ENCODE results near the gene CYTL1. TPM values are rescaled to one million over a fixed set of nuclear protein-coding genes. Genes with fewer than 3 reads are reported as not detected.
A peak's percentile ranks its signal among the peaks of the same experiment; 100 is the strongest.

CYTL1 gene
- total and polyA plus RNA-seq, 9 of the 15 experiments (the other 6 are each of a cell fraction or from before 2014, with no cell fraction given), result not detected

- peak; percentile 98 for TF ChIP-seq FOXM1 (IDR thresholded peaks at IDR 0.05; ENCODE audit: low read depth)
- TF ChIP-seq FOXM1 (CRISPR knock-in tag; IDR thresholded peaks at IDR 0.05; ENCODE audit: low read depth), result no peak
- TF ChIP-seq SRSF9 (IDR thresholded peaks at IDR 0.05; ENCODE audit: borderline replicate concordance, low read depth, low read length), result no peak
- TF ChIP-seq NR2F6 (CRISPR knock-in tag; IDR thresholded peaks at IDR 0.05), result 0 out of 2 replicates have a peak, but pooled peaks have one; percentile 9
- peak; percentile 99 for TF ChIP-seq SMAD4 (CRISPR knock-in tag; conservative IDR thresholded peaks at IDR 0.05)
- TF ChIP-seq ZNF695 (CRISPR knock-in tag; IDR thresholded peaks at IDR 0.05), result no peak
- peak in 1 of 2 experiments; percentile 96 for TF ChIP-seq AFF1 (IDR thresholded peaks at IDR 0.05; ENCODE audit: low read depth in 1 of 2, partially characterized antibody in 2 of 2)
- TF ChIP-seq SOX6 (IDR thresholded peaks at IDR 0.05), result peak; percentile 99
- no peak for TF ChIP-seq NR2C2 (CRISPR knock-in tag; IDR thresholded peaks at IDR 0.05)
- TF ChIP-seq NR2C2 (tag; IDR thresholded peaks at IDR 0.05), result 0 out of 2 replicates have a peak, but pooled peaks have one; percentile 25
- no peak for TF ChIP-seq RBBP5 (IDR thresholded peaks at IDR 0.05; ENCODE audit: borderline replicate concordance, insufficient read depth, low read length, poor library complexity, severe bottlenecking)
- no peak for TF ChIP-seq THAP7 (CRISPR knock-in tag; IDR thresholded peaks at IDR 0.05)
- peak; percentile 91; the same call in 1 of the 2 replicates for TF ChIP-seq MTA3 (IDR thresholded peaks at IDR 0.05; ENCODE audit: borderline replicate concordance)
- peak in 1 of 2 experiments; percentile 93; a peak in 2 of 4 replicates for TF ChIP-seq NONO (IDR thresholded peaks at IDR 0.05; ENCODE audit: low read depth in 2 of 2, low read length in 1 of 2)
- peak; percentile 82; the same call in 1 of the 2 replicates for TF ChIP-seq NR4A1 (CRISPR knock-in tag; IDR thresholded peaks at IDR 0.05)
- TF ChIP-seq NR4A1 (tag; IDR thresholded peaks at IDR 0.05), result peak; percentile 93
- peak; percentile 96 for TF ChIP-seq CHAMP1 (IDR thresholded peaks at IDR 0.05)
These were observed 15.8 kb downstream of the CYTL1 start (continued) for GRCh38 chr4:5003372-5003857.
